GM18873 (cell line): ENCODE measurements around the gene KDM4E.
A peak's percentile ranks its signal among the peaks of the same experiment; 100 is the strongest.
"Not testable (repeated sequence)": the region's sequence is repeated elsewhere in the genome, so short reads cannot be mapped to it uniquely, and the experiment has no call there.

Experiments used
- ATAC-seq: cut with Tn5 transposase; IDR thresholded peaks from one replicate; pipeline ENCODE4 v1.9.1; 2021; ENCODE audit warnings: mild to moderate bottlenecking, moderate library complexity, moderate number of reproducible peaks; ENCODE audit not compliant: unreplicated experiment, low FRiP score

The KDM4E gene

GRCh38 chr11:95049122-95049521 is 24.1 kb downstream of the KDM4E start, which contains the start of gene KDM4F:
Gene KDM4F (plus strand): TSS chr11:95049422.
- ATAC-seq, result not testable (repeated sequence)

DNA sequence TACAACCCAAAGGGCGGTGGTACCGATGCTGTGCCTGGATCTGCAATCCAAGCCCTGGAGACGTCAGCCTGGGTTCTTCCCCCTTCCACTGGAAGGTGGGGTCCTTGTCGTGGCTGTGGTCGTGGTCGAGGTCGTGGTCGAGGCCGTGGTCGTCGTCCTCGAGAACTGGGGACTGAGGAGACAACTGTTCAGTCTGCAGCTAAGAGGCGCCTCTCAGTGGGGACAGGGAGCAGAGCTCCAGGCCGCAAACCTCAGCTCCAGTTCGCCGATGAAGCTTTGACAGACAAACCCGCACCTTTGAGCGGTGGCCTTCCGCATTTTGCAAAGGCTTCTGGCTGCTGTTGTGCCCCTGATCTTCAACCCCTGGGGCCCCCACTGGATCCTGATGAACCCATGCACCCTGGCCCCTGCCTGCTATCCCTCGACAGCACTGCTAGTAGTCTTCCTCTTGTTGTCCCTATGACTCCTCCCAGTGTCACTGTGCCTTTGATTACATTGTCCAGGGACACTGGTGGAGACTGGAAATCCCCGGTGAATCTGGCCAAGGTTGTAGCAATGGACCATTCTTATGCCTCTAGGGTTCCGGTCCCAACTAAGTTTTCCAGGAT is 25.6 kb downstream of the KDM4E start:
- ATAC-seq, result no peak

DNA sequence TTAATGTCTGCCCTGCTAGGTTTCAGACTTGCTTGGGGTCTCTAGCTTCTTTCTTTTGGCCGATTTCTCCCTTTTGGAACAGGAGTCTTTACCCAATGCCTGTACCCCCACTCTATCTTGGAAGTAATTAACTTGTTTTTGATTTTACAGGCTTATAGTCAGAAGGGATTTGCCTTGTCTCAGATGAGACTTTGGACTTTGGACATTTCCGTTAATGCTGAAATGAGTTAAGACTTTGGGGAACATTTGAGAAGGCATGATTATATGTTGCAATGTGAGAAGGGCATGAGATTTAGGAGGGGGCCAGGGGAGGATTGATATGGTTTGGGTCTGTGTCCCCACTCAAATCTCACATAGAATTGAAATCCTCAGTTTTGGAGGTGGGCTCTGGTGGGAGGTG is 29.3 kb downstream of the KDM4E start:
- ATAC-seq, result no peak

GRCh38 chr11:95055283-95055897 is 30.3 kb downstream of the KDM4E start:
- peak; percentile 96 for ATAC-seq

DNA sequence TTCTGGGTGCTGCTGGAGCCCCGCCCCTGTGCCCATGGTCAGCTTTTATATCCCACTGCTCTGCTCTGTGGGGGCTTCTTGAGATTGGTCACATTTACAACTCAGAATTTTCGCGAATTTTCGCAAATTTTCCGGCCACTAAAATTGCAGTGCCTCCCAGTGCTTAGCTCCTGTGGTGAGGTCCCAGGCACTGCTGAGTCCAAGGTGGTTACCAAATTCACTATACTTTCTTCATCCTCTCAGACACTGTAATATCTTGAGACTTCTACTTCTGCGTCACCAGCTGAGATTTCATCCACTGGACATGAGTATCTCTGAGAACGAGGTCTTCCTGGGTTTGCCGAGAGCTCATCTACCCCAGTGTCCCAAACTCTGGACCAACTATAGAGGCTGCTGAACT is 32.9 kb downstream of the KDM4E start:
- ATAC-seq, result no peak

- ATAC-seq, result no peak
Measured at GRCh38 chr11:95058621-95059020, 33.6 kb downstream of the KDM4E start.

DNA sequence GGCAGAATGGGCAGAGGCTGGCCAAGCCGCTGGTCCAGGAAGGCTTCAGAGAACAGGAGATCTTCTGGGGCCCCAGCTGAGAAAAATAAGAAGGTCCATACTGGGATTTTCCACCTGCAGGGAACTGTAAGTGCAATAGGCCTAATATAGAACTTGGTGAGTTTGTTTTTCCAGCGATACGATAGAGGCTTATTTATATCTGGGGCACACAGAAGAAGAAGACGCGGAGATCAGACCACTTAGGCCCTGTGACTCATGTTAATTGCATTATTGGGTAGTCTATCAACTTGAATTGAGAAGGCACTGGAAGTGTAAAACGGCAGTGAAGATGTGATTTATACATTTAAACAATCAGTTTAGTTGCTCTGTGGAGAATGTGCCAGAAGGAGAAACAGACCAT is 34.0 kb downstream of the KDM4E start:
- no peak for ATAC-seq

DNA sequence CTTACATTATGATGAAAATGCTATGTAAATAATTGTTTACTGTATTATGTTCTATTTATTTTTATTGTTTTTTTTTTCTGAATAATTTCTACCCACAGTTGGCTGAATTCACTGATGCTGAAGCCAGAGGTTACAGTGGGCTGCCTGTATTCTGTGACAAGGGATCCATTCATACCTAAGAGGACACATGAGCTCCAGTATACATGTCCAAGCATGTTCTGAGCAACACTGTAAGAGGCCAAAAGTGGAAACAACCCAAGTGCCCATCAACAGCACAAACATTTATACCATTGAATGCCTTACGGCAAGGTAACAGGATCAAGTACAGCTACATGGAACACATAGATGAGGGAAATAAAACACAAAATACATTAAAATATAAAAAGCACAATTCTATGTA is 40.3 kb downstream of the KDM4E start:
- no peak for ATAC-seq

- peak; percentile 31 for ATAC-seq
Measured at GRCh38 chr11:95066716-95067038, 41.6 kb downstream of the KDM4E start, which contains the start of gene SRSF8. Gene SRSF8 (plus strand): TSS chr11:95066919. CDS start chr11:95067227, 308 bp downstream.

- peak; percentile 57 for ATAC-seq
Measured at GRCh38 chr11:95067039-95067840, 42.2 kb downstream of the KDM4E start.

GRCh38 chr11:95067841-95068219 is 42.8 kb downstream of the KDM4E start:
- no peak for ATAC-seq

GRCh38 chr11:95068549-95068948 is 43.5 kb downstream of the KDM4E start:
- ATAC-seq, result peak; percentile 73

GRCh38 chr11:95070471-95070870 is 45.4 kb downstream of the KDM4E start:
- ATAC-seq, result no peak

DNA sequence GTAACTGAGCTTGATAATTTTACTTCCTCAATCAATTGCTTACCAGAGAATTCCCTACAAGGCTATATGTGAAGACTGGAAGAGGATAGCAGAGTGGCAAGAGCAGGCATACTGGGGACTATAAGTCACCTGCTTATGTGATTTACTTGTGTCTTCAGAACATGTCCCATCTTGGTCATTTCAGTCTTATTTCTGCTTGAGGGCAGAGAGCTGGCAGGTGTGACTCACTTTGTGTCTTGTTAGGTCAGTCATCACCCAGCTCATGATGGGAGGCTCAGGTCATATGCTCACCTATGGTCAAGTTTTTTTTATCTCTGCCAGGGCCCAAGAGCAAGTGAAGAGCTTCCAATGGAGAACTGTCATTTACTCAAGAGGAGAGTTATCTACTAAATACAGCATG is 47.9 kb downstream of the KDM4E start:
- ATAC-seq, result no peak

GRCh38 chr11:95074792-95075563 is 49.9 kb downstream of the KDM4E start:
- ATAC-seq, result no peak

DNA sequence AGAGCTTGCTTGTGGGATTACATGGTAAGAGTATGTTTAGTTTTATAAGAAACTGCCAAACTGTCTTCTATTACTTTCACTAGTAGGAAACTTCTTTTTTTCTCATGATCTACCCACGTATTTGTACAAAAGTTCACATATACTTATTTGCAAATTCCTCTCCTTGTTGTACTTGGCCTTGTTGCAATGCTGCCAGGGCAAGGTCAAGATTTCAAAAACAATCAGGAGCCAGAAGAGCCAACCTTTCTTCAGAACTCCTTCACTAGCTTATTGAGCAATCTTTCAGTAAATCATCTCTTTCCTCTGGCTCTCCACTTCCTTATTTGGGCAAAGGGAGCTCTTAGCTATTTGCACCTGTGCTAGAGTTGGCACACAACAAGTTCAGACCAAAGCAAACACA is 51.4 kb downstream of the KDM4E start:
- peak; percentile 57 for ATAC-seq

DNA sequence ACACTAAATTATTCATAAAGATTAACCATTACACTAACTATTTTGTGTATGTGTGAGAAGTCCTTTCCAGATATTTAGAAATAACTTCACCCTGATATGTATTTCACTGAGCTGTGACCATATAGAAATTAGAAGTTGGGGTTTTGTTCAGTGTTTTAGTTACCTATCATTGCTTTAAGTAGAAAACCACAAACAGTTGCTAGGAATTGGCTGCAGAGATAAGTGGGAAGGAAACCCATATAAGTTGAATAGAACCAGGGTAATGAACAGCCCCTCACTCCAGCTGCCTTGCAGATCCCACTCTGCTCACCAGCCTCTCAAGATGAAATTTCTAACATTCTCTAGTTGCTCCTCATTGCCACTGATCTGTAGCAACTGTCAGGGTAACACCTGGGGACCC is 51.9 kb downstream of the KDM4E start:
- no peak for ATAC-seq
